ENCODE measurements around the gene CDA. TPM values are rescaled to one million over a fixed set of nuclear protein-coding genes. Genes with fewer than 3 reads are reported as not detected.

The CDA gene
- total and polyA plus RNA-seq, 9 of the 15 experiments (the other 6 are each of a cell fraction or from before 2014, with no cell fraction given), result not detected

DNA sequence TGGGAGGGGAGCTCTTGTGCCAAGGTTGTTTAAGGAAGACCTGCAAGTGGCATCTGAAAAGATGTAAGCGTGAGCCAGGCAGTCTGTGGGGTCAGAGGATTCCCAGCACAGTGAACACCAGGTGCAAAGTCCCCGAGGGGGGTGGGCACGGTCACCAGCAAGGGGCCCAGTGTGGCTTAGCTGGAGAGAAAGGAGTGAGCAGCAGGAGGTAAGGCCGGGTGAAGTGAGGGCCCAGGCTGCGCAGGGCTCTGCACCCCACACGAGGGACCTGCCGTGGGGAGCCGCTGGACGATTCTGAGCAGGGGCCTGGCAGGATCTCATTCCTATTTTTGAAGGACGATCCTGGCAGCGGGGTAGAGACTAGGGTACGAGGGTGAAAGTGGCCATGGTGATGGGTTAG lies 68.1 kb downstream of the CDA start:
- Histone ChIP-seq H3K36me3 (ENCODE audit: control insufficient read depth, insufficient read depth, low read length) (peaks cover 80% of the 10 kb centered on the region), H3K9me3 (replicated peaks; ENCODE audit: control insufficient read depth, insufficient read depth, low read depth, low read length) (no peaks in the 10 kb centered on the region), H2AFZ (ENCODE audit: low read depth, low read length) (no peak overlapping the region), H4K20me1 (replicated peaks; ENCODE audit: control insufficient read depth, insufficient read depth, low read length) (peaks cover 5% of the 10 kb centered on the region), H3K79me2 (ENCODE audit: control insufficient read depth, insufficient read depth, low read length) (peaks cover 53% of the 10 kb centered on the region), H3K4me3 (no peak overlapping the region), H3K4me1 (replicated peaks in 1 of 2; ENCODE audit: control insufficient read depth in 2 of 2, insufficient read depth in 2 of 2, low read length in 2 of 2) (peaks cover 9 to 14% of the 10 kb centered on the region in 2 experiments; a peak in 3 of 5 replicates), H3K27me3 (ENCODE audit: control insufficient read depth in 2 of 2, insufficient read depth in 2 of 2, low read length in 2 of 2) (no peaks in the 10 kb centered on the region), H3K4me2 (ENCODE audit: insufficient read depth, low read length) (no peak overlapping the region), H3K27ac (ENCODE audit: extremely low read depth, low read depth, low read length) (no peak overlapping the region), H3K9me1 (ENCODE audit: control insufficient read depth, insufficient read depth, low read length) (no peaks in the 10 kb centered on the region), H3K9ac (ENCODE audit: insufficient read depth in 1 of 2, low read depth in 2 of 2, low read length in 2 of 2) (peak overlapping the region in 1 of 2 experiments; percentile 44; a peak in 1 of 4 replicates)
- 90% methylated on average over 12 of the region's 12 CpGs for WGBS (ENCODE audit: insufficient coverage, low coverage, missing lambda C conversion rate)
- ATAC-seq (no peak), FAIRE-seq (no peak), DNase-seq (ENCODE audit: extremely low read depth in 1 of 4, low spot score in 3 of 4) (no peak)
- intact Hi-C loops (cut with micrococcal nuclease), result no loop called here
- ChIA-PET POLR2A (interaction anchor here (0.6 kb wide), 1 partner anchor 1126 kb away, joined by 3 read pairs; the partner anchor contains the start of gene USP48), CTCF (ENCODE audit: low intra/inter-chr PET ratio) (no interaction called here)
- TF ChIP-seq POLR2G (IDR thresholded peaks at IDR 0.05; ENCODE audit: low read depth, low read length) (peak; percentile 44; the same call in 1 of the 2 replicates), ILF3 (IDR thresholded peaks at IDR 0.05; ENCODE audit: borderline replicate concordance) (no peak), RBFOX2 (IDR thresholded peaks at IDR 0.05; ENCODE audit: low read depth, low read length) (peak; percentile 57), PHB (CRISPR knock-in tag; IDR thresholded peaks at IDR 0.05) (no peak)
- no TSS peak for BruUV-seq (replicated peaks)
- in situ Hi-C loops (cut with MboI), result no loop called here

DNA sequence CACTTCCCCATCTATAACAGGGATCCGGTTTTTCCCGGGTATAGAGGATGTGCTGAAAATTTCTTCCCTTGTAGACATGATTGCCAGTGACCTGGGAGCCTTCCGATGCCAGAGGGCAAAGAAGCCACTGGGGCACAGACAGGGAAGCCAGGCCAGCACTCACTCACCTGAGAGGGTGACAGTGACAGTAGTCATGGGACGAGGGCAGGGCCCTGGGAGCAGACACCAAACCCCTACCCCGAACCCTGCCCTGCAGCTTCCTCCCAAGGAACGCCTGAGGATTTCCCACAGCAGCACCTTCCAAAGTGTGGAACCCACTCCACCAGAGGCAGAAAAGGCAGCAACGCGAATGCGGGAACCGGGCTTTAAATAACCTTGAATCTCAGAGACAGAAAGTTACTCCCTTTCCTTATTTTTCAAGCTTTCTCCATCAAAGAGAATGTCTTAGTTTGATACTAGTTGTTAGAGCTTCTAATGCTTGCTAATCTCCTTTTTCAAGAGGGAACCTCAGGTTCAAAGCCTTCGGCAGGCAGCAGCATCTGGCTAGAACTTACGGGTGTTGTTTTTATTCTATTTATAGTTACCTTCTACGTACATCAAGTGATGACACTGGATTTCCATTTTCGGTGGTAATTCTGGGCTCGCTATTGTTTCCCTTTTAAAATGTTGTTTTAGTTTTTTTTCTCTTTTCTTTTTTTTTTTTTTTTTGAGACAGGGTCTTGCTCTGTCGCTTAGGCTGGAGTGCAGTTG lies 69.4 kb downstream of the CDA start:
- Histone ChIP-seq H3K27ac (ENCODE audit: extremely low read depth, low read depth, low read length) (no peak overlapping the region), H3K27me3 (ENCODE audit: control insufficient read depth in 2 of 2, insufficient read depth in 2 of 2, low read length in 2 of 2) (no peaks in the 10 kb centered on the region), H3K4me1 (replicated peaks in 1 of 2; ENCODE audit: control insufficient read depth in 2 of 2, insufficient read depth in 2 of 2, low read length in 2 of 2) (peaks cover 15 to 20% of the 10 kb centered on the region in 2 experiments; a peak in 3 of 5 replicates), H3K79me2 (ENCODE audit: control insufficient read depth, insufficient read depth, low read length) (peaks cover 53% of the 10 kb centered on the region), H3K9ac (ENCODE audit: insufficient read depth in 1 of 2, low read depth in 2 of 2, low read length in 2 of 2) (0 out of 4 replicates have a peak overlapping the region, but pooled peaks of 1 of the 2 experiments have one; percentile 38), H4K20me1 (replicated peaks; ENCODE audit: control insufficient read depth, insufficient read depth, low read length) (peaks cover 5% of the 10 kb centered on the region), H3K36me3 (ENCODE audit: control insufficient read depth, insufficient read depth, low read length) (peaks cover 67% of the 10 kb centered on the region), H3K9me1 (ENCODE audit: control insufficient read depth, insufficient read depth, low read length) (no peaks in the 10 kb centered on the region), H3K4me2 (ENCODE audit: insufficient read depth, low read length) (no peak overlapping the region), H3K4me3 (no peak overlapping the region), H3K9me3 (replicated peaks; ENCODE audit: control insufficient read depth, insufficient read depth, low read depth, low read length) (no peaks in the 10 kb centered on the region), H2AFZ (ENCODE audit: low read depth, low read length) (no peak overlapping the region)
- POLR2A ChIA-PET, result interaction anchor here (0.7 kb wide), 1 partner anchor 78 kb away, joined by 3 read pairs; no protein-coding TSS in a partner anchor
- DNase-seq (ENCODE audit: extremely low read depth in 1 of 4, low spot score in 3 of 4), result no peak
- in situ Hi-C loops (cut with MboI) (no loop called here), intact Hi-C loops (cut with micrococcal nuclease) (no loop called here)
- no peak for FAIRE-seq
- TF ChIP-seq, protein P1, sequence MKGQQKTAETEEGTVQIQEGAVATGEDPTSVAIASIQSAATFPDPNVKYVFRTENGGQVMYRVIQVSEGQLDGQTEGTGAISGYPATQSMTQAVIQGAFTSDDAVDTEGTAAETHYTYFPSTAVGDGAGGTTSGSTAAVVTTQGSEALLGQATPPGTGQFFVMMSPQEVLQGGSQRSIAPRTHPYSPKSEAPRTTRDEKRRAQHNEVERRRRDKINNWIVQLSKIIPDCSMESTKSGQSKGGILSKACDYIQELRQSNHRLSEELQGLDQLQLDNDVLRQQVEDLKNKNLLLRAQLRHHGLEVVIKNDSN (CRISPR knock-in tag; IDR thresholded peaks at IDR 0.05), result 0 out of 2 replicates have a peak, but pooled peaks have one; percentile 23
- peak; percentile 58 for TF ChIP-seq RBFOX2 (IDR thresholded peaks at IDR 0.05; ENCODE audit: low read depth, low read length)
- TF ChIP-seq, protein P2, sequence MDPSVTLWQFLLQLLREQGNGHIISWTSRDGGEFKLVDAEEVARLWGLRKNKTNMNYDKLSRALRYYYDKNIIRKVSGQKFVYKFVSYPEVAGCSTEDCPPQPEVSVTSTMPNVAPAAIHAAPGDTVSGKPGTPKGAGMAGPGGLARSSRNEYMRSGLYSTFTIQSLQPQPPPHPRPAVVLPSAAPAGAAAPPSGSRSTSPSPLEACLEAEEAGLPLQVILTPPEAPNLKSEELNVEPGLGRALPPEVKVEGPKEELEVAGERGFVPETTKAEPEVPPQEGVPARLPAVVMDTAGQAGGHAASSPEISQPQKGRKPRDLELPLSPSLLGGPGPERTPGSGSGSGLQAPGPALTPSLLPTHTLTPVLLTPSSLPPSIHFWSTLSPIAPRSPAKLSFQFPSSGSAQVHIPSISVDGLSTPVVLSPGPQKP (CRISPR knock-in tag; IDR thresholded peaks at IDR 0.05), result no peak
- TF ChIP-seq PHTF2 (CRISPR knock-in tag; IDR thresholded peaks at IDR 0.05), result no peak
- no peak for ATAC-seq
- CTCF ChIA-PET (ENCODE audit: low intra/inter-chr PET ratio), result interaction anchor here (0.6 kb wide), 1 partner anchor 18 kb away, joined by 4 read pairs; no protein-coding TSS in a partner anchor
- 94% methylated on average over 16 of the region's 16 CpGs for WGBS (ENCODE audit: insufficient coverage, low coverage, missing lambda C conversion rate)
- no TSS peak for BruUV-seq (replicated peaks)
